ENCODE data around the gene CDK7.

- no peak for TF ChIP-seq TFE3 (CRISPR knock-in tag; IDR thresholded peaks at IDR 0.05)
- TF ChIP-seq TBP (optimal IDR thresholded peaks at IDR 0.05; ENCODE audit: low read depth, low read length), result no peak
- no peak for TF ChIP-seq PATZ1 (CRISPR knock-in tag; IDR thresholded peaks at IDR 0.05; ENCODE audit: borderline replicate concordance)
- no peak for TF ChIP-seq PHF8 (IDR thresholded peaks at IDR 0.05; ENCODE audit: borderline replicate concordance, low read length)
- TF ChIP-seq MNT (conservative IDR thresholded peaks at IDR 0.05), result no peak
- TF ChIP-seq CREB1 (IDR thresholded peaks at IDR 0.05), result no peak
- TF ChIP-seq CREB1 (CRISPR knock-in tag; IDR thresholded peaks at IDR 0.05), result no peak
- no peak for TF ChIP-seq ETS1 (conservative IDR thresholded peaks at IDR 0.05; ENCODE audit: control insufficient read depth, low read depth, low read length)
- no peak for TF ChIP-seq CTCF (IDR thresholded peaks at IDR 0.05 in 2 of 3, conservative IDR thresholded peaks at IDR 0.05 in 1 of 3; ENCODE audit: insufficient read depth in 2 of 3, low read depth in 1 of 3, low read length in 3 of 3)
- TF ChIP-seq E2F5 (CRISPR knock-in tag; IDR thresholded peaks at IDR 0.05), result no peak
Measured at GRCh38 chr5:69308046-69308553, 73.4 kb downstream of the CDK7 start.

Measured in K562 (cell line).